ENCODE measurements around the gene MSI2.

MSI2 gene

GRCh38 chr17:57343717-57344116, 87.4 kb downstream of the MSI2 start:
- no peak for DNase-seq (ENCODE audit: low spot score)

- no peak for DNase-seq (ENCODE audit: low spot score)
These were observed 87.9 kb downstream of the MSI2 start for GRCh38 chr17:57344261-57344660.

GRCh38 chr17:57349541-57350247, 93.4 kb downstream of the MSI2 start:
- DNase-seq (ENCODE audit: low spot score): no peak

GRCh38 chr17:57350266-57350665, 93.9 kb downstream of the MSI2 start:
- no peak for DNase-seq (ENCODE audit: low spot score)

GRCh38 chr17:57352665-57353175, 96.4 kb downstream of the MSI2 start:
- DNase-seq (ENCODE audit: low spot score): no peak

GRCh38 chr17:57354673-57355072, 98.3 kb downstream of the MSI2 start:
- DNase-seq (ENCODE audit: low spot score): no peak

- DNase-seq (ENCODE audit: low spot score): no peak
These were observed 99.0 kb downstream of the MSI2 start for GRCh38 chr17:57355090-57355859.

GRCh38 chr17:57356153-57356718, 99.9 kb downstream of the MSI2 start:
- no peak for DNase-seq (ENCODE audit: low spot score)

GRCh38 chr17:57356719-57357391, 100.5 kb downstream of the MSI2 start:
- DNase-seq (ENCODE audit: low spot score): no peak

- DNase-seq (ENCODE audit: low spot score): no peak
These were observed 101.1 kb downstream of the MSI2 start for GRCh38 chr17:57357392-57357784.

GRCh38 chr17:57357830-57358430, 101.6 kb downstream of the MSI2 start:
- DNase-seq (ENCODE audit: low spot score): no peak

- no peak for DNase-seq (ENCODE audit: low spot score)
These were observed 103.9 kb downstream of the MSI2 start for GRCh38 chr17:57360266-57360665.

- DNase-seq (ENCODE audit: low spot score): no peak
These were observed 106.7 kb downstream of the MSI2 start for GRCh38 chr17:57362797-57363556.

GRCh38 chr17:57363580-57363979, 107.3 kb downstream of the MSI2 start:
- no peak for DNase-seq (ENCODE audit: low spot score)

GRCh38 chr17:57363998-57364643, 107.8 kb downstream of the MSI2 start:
- DNase-seq (ENCODE audit: low spot score): no peak

- DNase-seq (ENCODE audit: low spot score): no peak
These were observed 109.1 kb downstream of the MSI2 start for GRCh38 chr17:57365420-57365819.

- DNase-seq (ENCODE audit: low spot score): no peak
These were observed 109.8 kb downstream of the MSI2 start for GRCh38 chr17:57366177-57366557.

- no peak for DNase-seq (ENCODE audit: low spot score)
These were observed 110.4 kb downstream of the MSI2 start for GRCh38 chr17:57366558-57367351.

- no peak for DNase-seq (ENCODE audit: low spot score)
These were observed 112.5 kb downstream of the MSI2 start for GRCh38 chr17:57368637-57369336.

All from ecto neural progenitor cell (in vitro differentiated cells).